ENCODE results near the gene TLK1. TPM values are rescaled to one million over a fixed set of nuclear protein-coding genes. Genes with fewer than 3 reads are reported as not detected.
"Not testable (repeated sequence)": the region's sequence is repeated elsewhere in the genome, so short reads cannot be mapped to it uniquely, and the experiment has no call there.

TLK1 gene
- total RNA-seq, 1 donor from 2014 or later, result 45.7 TPM

DNA sequence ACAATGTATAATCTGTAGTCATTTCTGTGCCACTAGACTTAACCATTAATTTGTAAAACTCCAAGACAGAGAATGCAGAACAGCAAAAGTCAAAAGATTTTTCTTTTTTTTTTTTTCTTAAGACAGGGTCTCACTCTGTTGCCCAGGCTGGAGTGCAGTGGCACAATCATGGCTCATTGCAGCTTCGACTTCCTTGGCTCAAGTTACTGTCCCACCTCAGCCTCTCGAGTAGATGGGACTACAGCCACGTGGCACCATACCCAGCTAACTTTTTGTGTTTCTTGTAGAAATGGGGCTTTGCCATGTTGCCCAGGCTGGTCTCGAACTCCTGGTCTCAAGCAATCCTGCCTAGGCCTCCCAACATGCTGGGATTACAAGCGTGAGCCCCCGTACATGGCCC is 80.1 kb downstream of the TLK1 start:
- H3K27ac Mint-ChIP-seq (ENCODE audit: unreplicated experiment), result no peak overlapping the region
- no peaks in the 10 kb centered on the region for H3K36me3 Mint-ChIP-seq (ENCODE audit: unreplicated experiment)
- TF ChIP-seq CTCF (IDR thresholded peaks at IDR 0.05; ENCODE audit: partially characterized antibody, unreplicated experiment), result no peak
- no peak overlapping the region for H3K4me3 Mint-ChIP-seq (ENCODE audit: unreplicated experiment)
- H3K4me1 Mint-ChIP-seq (ENCODE audit: low read depth, unreplicated experiment), result peaks cover 15% of the 10 kb centered on the region
- no peaks in the 10 kb centered on the region for H3K27me3 Mint-ChIP-seq (ENCODE audit: unreplicated experiment)
- no peaks in the 10 kb centered on the region for H3K9me3 Mint-ChIP-seq (ENCODE audit: unreplicated experiment)
- no peak for DNase-seq

- DNase-seq; H3K27me3 Mint-ChIP-seq (ENCODE audit: unreplicated experiment); H3K9me3 Mint-ChIP-seq (ENCODE audit: unreplicated experiment); H3K36me3 Mint-ChIP-seq (ENCODE audit: unreplicated experiment); H3K4me1 Mint-ChIP-seq (ENCODE audit: low read depth, unreplicated experiment); H3K27ac Mint-ChIP-seq (ENCODE audit: unreplicated experiment); H3K4me3 Mint-ChIP-seq (ENCODE audit: unreplicated experiment): not testable (repeated sequence)
These were observed 84.3 kb downstream of the TLK1 start for GRCh38 chr2:171076422-171076821.

GRCh38 chr2:171072164-171072563 is 88.5 kb downstream of the TLK1 start:
- TF ChIP-seq CTCF (IDR thresholded peaks at IDR 0.05; ENCODE audit: partially characterized antibody, unreplicated experiment), result no peak
- Mint-ChIP-seq H3K36me3 (ENCODE audit: unreplicated experiment) (peaks cover 5% of the 10 kb centered on the region), H3K9me3 (ENCODE audit: unreplicated experiment) (no peaks in the 10 kb centered on the region), H3K27ac (ENCODE audit: unreplicated experiment) (no peak overlapping the region), H3K27me3 (ENCODE audit: unreplicated experiment) (no peaks in the 10 kb centered on the region), H3K4me1 (ENCODE audit: low read depth, unreplicated experiment) (no peaks in the 10 kb centered on the region), H3K4me3 (ENCODE audit: unreplicated experiment) (no peak overlapping the region)
- no peak for DNase-seq

GRCh38 chr2:171069286-171069956 is 91.3 kb downstream of the TLK1 start:
- Mint-ChIP-seq H3K9me3 (ENCODE audit: unreplicated experiment) (no peaks in the 10 kb centered on the region), H3K27ac (ENCODE audit: unreplicated experiment) (no peak overlapping the region), H3K27me3 (ENCODE audit: unreplicated experiment) (no peaks in the 10 kb centered on the region), H3K4me1 (ENCODE audit: low read depth, unreplicated experiment) (no peaks in the 10 kb centered on the region), H3K36me3 (ENCODE audit: unreplicated experiment) (peaks cover 5% of the 10 kb centered on the region), H3K4me3 (ENCODE audit: unreplicated experiment) (no peak overlapping the region)
- TF ChIP-seq CTCF (IDR thresholded peaks at IDR 0.05; ENCODE audit: partially characterized antibody, unreplicated experiment), result no peak
- no peak for DNase-seq

- no peak overlapping the region for H3K4me3 Mint-ChIP-seq (ENCODE audit: unreplicated experiment)
- DNase-seq, result no peak
- peaks cover 4% of the 10 kb centered on the region for H3K36me3 Mint-ChIP-seq (ENCODE audit: unreplicated experiment)
- H3K27me3 Mint-ChIP-seq (ENCODE audit: unreplicated experiment), result no peaks in the 10 kb centered on the region
- no peak overlapping the region for H3K27ac Mint-ChIP-seq (ENCODE audit: unreplicated experiment)
- H3K4me1 Mint-ChIP-seq (ENCODE audit: low read depth, unreplicated experiment), result no peaks in the 10 kb centered on the region
- H3K9me3 Mint-ChIP-seq (ENCODE audit: unreplicated experiment), result no peaks in the 10 kb centered on the region
- no peak for TF ChIP-seq CTCF (IDR thresholded peaks at IDR 0.05; ENCODE audit: partially characterized antibody, unreplicated experiment)
These were observed 94.6 kb downstream of the TLK1 start for GRCh38 chr2:171066110-171066509.

All from glutamatergic neuron (in vitro differentiated cells).